Endothelial cell of umbilical vein (primary cell): ENCODE results near the gene TAF3.

Experiments
- CTCF ChIP-seq, 2 donors: IDR thresholded peaks; 1 replicate in 1 of 2; 2 replicates in 1 of 2; pipeline ENCODE4 v1.5.1; 2011; ENCODE audit warnings: low read length in 2 of 2, mild to moderate bottlenecking in 2 of 2, moderate library complexity in 2 of 2, control low read depth in 1 of 2, inconsistent platforms in 1 of 2, low read depth in 1 of 2; ENCODE audit not compliant: insufficient read depth in 1 of 2; ENCODE audit errors: extremely low read depth in 1 of 2
- EZH2 ChIP-seq: IDR thresholded peaks from 2 replicates; pipeline ENCODE4 v1.6.1; 2012; ENCODE audit warnings: borderline replicate concordance, low read depth, mild to moderate bottlenecking, moderate library complexity, low read length, inconsistent platforms; ENCODE audit not compliant: severe bottlenecking
- MAX ChIP-seq: IDR thresholded peaks from 2 replicates; pipeline ENCODE4 v1.6.1; 2011; ENCODE audit not compliant: insufficient read depth, insufficient read length
- POLR2A ChIP-seq: IDR thresholded peaks from 2 replicates; pipeline ENCODE4 v1.6.1; 2012; ENCODE audit warnings: low read depth, mild to moderate bottlenecking, control low read depth, low read length
- POLR2AphosphoS5 ChIP-seq: IDR thresholded peaks from 2 replicates; pipeline ENCODE4 v1.6.1; 2012; ENCODE audit warnings: low read depth, mild to moderate bottlenecking, control low read depth, low read length, moderate library complexity; ENCODE audit not compliant: insufficient read depth

GRCh38 chr10:8052956-8053445 lies 234.7 kb downstream of the TAF3 start:
- TF ChIP-seq CTCF (IDR thresholded peaks at IDR 0.05; ENCODE audit: extremely low read depth in 1 of 2, insufficient read depth in 1 of 2, low read depth in 1 of 2, low read length in 2 of 2) (no peak), MAX (no peak), POLR2AphosphoS5 (no peak), POLR2A (no peak), EZH2 (no peak)
